Activated naive CD8-positive, alpha-beta T cell treated with anti-CD3 and anti-CD28 coated beads, Interleukin-2, amount 10 ng/mL, durations not matched to agents 7 days and 5 days (primary cell): Measurements from ENCODE around the gene ZNF18. TPM values are rescaled to one million over a fixed set of nuclear protein-coding genes. Genes with fewer than 3 reads are reported as not detected.
"Not testable (repeated sequence)": the region's sequence is repeated elsewhere in the genome, so short reads cannot be mapped to it uniquely, and the experiment has no call there.

Experiments used
- ATAC-seq: fragments of 150-1000 bp; cut with Tn5 transposase; one replicate; pipeline ENCODE4 v1.10.0; 2021; ENCODE audit warnings: low read depth, moderate library complexity
- POLR2A ChIA-PET: fragments of 350-600 bp; sonication (Branson Sonifier 250); formaldehyde crosslinking; loops from one replicate; lab custom pipeline; 2021; ENCODE audit warnings: antibody characterized with exemption; lab: Charles Lee
- DNase-seq: peaks from one replicate; pipeline ENCODE4 v3.0.0; 2021
- H3K27ac Mint-ChIP-seq: one replicate; pipeline ENCODE4 v1.8.0; 2022; ENCODE audit warnings: mild to moderate bottlenecking, mixed read lengths
- H3K27me3 Mint-ChIP-seq: one replicate; pipeline ENCODE4 v1.8.0; 2022; ENCODE audit warnings: mild to moderate bottlenecking, moderate library complexity, mixed read lengths
- H3K36me3 Mint-ChIP-seq: one replicate; pipeline ENCODE4 v1.8.0; 2021; ENCODE audit warnings: mild to moderate bottlenecking, mixed read lengths
- H3K4me1 Mint-ChIP-seq: one replicate; pipeline ENCODE4 v1.8.0; 2021; ENCODE audit warnings: mixed read lengths
- H3K4me3 Mint-ChIP-seq: one replicate; pipeline ENCODE4 v1.8.0; 2022; ENCODE audit warnings: mild to moderate bottlenecking, moderate library complexity, mixed read lengths
- H3K9me3 Mint-ChIP-seq: one replicate; pipeline ENCODE4 v1.8.0; 2021; ENCODE audit warnings: mixed read lengths
- total RNA-seq, 2 experiments: library from RNA; stranded (reverse); gene quantifications; one replicate each; pipeline ENCODE4 v1.2.3, GENCODE V29; 2021

Gene ZNF18
- total RNA-seq, 2 experiments from 2014 or later: 16.3 to 18.1 TPM

DNA sequence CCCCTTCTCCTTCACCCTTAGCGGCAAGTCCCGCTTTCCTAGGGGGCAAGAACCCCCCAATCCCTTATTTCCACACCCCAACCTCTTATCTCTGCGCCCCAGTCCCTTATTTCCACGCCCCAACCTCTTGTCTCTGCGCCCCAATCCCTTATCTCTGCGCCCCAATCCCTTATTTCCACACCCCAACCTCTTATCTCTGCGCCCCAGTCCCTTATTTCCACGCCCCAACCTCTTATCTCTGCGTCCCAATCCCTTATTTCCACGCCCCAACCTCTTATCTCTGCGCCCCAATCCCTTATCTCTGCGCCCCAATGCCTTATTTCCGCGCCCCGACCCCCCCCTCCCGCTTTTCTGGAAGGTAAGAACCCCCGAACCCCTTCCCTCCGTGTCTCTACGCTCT is 24.5 kb downstream of the ZNF18 start:
- H3K27ac Mint-ChIP-seq, H3K9me3 Mint-ChIP-seq, ATAC-seq, H3K4me1 Mint-ChIP-seq, H3K27me3 Mint-ChIP-seq, DNase-seq, H3K4me3 Mint-ChIP-seq, POLR2A ChIA-PET: not testable (repeated sequence)
- H3K36me3 Mint-ChIP-seq: peaks cover 41% of the 10 kb centered on the region

DNA sequence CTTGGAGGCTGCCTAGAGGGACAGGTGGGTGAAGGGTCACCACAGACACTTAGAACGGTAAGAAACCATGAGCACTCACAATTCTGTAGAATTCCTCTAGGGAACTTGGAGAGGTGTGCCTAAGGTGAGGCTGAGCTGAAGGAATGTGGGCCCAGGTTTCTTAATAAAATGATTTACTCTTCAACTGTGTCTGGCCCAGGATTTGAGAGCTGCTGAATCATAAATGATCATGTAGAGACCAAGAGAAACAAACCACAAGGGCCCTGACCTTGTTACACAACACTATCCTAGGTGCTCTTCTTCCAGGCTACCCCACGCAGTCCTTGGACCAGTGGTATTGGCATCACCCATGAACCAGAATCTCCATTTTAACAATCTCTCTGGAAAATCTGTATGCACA is 27.7 kb downstream of the ZNF18 start:
- Mint-ChIP-seq H3K27me3 (no peaks in the 10 kb centered on the region), H3K27ac (no peak overlapping the region)

DNA sequence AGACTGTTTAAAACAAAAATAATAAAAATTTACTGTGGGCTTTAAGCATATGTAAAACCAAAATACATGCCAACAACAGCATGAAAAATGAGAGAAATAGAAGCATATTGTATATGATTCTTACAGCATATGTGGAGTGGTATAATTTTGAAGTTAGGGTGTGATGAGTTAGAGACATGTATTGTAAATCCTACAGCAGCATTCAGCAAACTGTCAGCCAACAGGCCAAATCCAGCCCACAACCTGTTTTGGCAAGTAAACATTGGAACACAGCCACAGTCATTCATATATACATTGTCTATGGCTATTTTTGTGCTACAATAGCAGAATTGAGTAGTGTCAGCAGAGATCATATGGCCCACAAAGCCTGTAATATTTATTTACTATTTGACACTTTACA is 42.3 kb downstream of the ZNF18 start:
- H3K27ac Mint-ChIP-seq: no peak overlapping the region
- peaks cover 4% of the 10 kb centered on the region for H3K9me3 Mint-ChIP-seq
- no peaks in the 10 kb centered on the region for H3K36me3 Mint-ChIP-seq
- POLR2A ChIA-PET: no interaction called here
- H3K27me3 Mint-ChIP-seq: no peaks in the 10 kb centered on the region
- H3K4me1 Mint-ChIP-seq: no peaks in the 10 kb centered on the region
- no peak overlapping the region for H3K4me3 Mint-ChIP-seq
- ATAC-seq (no peak), DNase-seq (no peak)

More for the DNA sequence above, 27.7 kb downstream of the ZNF18 start:
- H3K9me3 Mint-ChIP-seq: peaks cover 16% of the 10 kb centered on the region
- no peaks in the 10 kb centered on the region for H3K4me1 Mint-ChIP-seq
- DNase-seq: no peak
- H3K4me3 Mint-ChIP-seq: no peak overlapping the region
- no peak for ATAC-seq
- H3K36me3 Mint-ChIP-seq: peaks cover 24% of the 10 kb centered on the region
- POLR2A ChIA-PET: no interaction called here

DNA sequence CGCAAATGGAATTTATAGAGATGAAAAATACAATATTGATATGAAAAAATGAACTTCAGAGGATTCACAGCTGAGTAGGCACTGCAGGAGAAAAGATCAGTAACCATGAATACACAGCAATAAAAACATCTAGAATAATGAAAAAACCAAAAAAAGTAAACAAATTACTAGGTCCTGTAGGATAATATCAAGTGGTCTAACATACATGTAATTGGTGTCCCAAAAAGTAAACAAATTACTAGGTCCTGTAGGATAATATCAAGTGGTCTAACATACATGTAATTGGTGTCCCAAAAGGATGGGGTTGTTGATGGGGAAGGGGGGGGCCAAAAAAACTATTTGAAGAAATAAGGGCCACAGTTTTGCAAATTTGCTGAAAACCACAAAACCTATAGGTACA is 43.4 kb downstream of the ZNF18 start:
- ATAC-seq: no peak
- Mint-ChIP-seq H3K27me3 (no peaks in the 10 kb centered on the region), H3K4me3 (no peak overlapping the region), H3K4me1 (no peaks in the 10 kb centered on the region), H3K9me3 (peaks cover 4% of the 10 kb centered on the region), H3K27ac (no peak overlapping the region), H3K36me3 (no peaks in the 10 kb centered on the region)
- DNase-seq: no peak
- POLR2A ChIA-PET: interaction anchor here (0.7 kb wide), 1 partner anchor 68 kb away, joined by 6 read pairs; no protein-coding TSS in a partner anchor

DNA sequence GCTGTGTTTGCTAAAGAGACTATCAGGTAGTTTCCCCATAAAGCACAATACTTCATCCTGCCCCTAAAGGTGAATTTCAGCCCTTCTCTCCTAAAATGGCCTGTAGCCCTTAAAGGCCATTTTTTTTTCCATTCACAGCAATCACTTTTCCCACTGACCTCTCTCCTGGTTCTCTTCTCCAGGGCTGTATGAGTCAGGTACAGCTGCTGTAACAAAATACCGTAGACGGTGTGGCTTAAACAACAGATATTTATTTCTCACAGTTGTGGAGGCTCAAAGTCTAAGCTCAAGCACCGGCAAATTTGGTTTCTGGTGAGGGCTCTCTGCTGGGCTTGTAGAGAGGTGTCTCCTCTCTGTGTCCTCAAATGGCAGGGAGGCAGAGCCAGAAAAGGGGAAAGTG is 44.7 kb downstream of the ZNF18 start:
- no peaks in the 10 kb centered on the region for H3K36me3 Mint-ChIP-seq
- ATAC-seq (no peak), DNase-seq (no peak)
- H3K27ac Mint-ChIP-seq: no peak overlapping the region
- H3K4me3 Mint-ChIP-seq: no peak overlapping the region
- POLR2A ChIA-PET: no interaction called here
- H3K9me3 Mint-ChIP-seq: peaks cover 4% of the 10 kb centered on the region
- H3K4me1 Mint-ChIP-seq: no peaks in the 10 kb centered on the region
- no peaks in the 10 kb centered on the region for H3K27me3 Mint-ChIP-seq

DNA sequence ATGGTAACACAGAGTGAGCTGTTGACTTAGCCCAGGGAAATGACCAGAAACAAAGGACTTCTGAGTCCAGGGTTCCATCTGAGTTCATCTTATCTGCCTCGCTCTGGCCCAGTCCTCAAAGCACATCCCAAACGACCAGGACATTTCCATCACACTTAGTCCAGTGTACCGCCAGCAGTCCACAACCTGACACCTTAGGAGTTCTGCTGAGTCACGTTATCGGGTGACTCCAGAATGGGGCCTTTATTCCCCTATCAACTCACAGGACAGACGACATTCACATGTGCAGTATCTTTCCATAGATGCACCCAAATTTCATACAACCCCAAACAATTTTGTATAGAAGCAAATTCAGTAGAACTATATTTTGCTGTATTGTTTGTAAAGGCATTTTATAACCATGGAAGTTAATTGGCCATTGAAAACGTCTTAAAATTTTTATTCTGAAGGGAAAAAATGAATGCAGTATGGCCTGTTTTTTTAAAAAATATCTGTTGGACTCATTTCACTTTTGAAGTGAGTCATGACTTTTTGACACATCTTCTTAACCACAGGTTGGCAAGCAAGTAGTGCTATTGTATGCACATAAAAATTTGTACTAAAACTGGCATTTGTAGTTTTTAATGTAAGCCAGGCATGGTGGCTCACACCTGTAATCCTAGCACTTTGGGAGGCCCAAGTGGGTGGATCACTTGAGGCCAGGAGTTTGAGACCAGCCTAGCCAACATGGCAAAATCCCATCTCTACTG is 46.3 kb downstream of the ZNF18 start:
- Mint-ChIP-seq H3K27ac (no peak overlapping the region), H3K9me3 (peaks cover 3% of the 10 kb centered on the region), H3K4me3 (no peak overlapping the region), H3K4me1 (no peaks in the 10 kb centered on the region), H3K27me3 (no peaks in the 10 kb centered on the region), H3K36me3 (no peaks in the 10 kb centered on the region)
- POLR2A ChIA-PET: no interaction called here
- ATAC-seq (no peak), DNase-seq (no peak)

DNA sequence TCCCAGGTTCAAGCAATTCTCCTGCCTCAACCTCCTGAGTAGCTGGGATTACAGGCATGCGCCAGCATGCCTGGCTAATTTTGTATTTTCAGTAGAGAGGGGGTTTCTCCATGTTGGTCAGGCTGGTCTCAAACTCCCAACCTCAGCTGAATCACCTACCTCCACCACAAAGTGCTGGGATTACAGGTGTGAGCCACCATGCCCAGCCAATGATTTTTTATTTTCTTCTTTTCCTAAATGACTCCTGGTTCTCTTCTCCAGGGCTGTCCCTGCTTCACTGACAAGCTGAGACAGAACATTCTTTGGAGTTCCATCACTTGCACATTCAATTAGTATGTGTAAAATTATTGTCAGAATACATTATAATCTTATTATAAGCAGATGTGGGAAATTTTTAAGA is 47.7 kb downstream of the ZNF18 start:
- H3K27ac Mint-ChIP-seq, H3K4me3 Mint-ChIP-seq, H3K4me1 Mint-ChIP-seq, H3K9me3 Mint-ChIP-seq, DNase-seq, POLR2A ChIA-PET, H3K27me3 Mint-ChIP-seq, H3K36me3 Mint-ChIP-seq, ATAC-seq: not testable (repeated sequence)

DNA sequence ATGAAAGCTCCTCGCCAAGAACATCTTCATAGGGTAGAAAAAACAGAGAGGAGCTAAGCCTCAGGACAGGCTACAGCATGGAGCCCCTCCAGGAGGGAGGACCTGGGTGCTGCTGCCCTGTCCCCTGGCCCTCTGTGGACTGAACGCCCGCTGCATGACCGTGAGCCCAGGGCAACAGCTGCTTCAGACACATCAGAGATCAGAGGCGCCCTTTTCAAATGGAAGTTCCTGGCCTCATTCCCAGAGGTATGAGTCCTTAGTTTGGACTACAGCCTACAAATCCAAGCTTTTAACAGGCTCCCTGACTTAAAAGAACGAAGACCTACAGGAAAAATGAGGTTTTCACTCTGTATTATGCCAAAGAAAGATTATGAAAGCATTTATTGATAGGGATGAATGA is 48.5 kb downstream of the ZNF18 start:
- no peak overlapping the region for H3K4me3 Mint-ChIP-seq
- DNase-seq: no peak
- H3K27ac Mint-ChIP-seq: no peak overlapping the region
- H3K36me3 Mint-ChIP-seq: no peaks in the 10 kb centered on the region
- no peaks in the 10 kb centered on the region for H3K27me3 Mint-ChIP-seq
- POLR2A ChIA-PET: no interaction called here
- ATAC-seq: no peak
- no peaks in the 10 kb centered on the region for H3K4me1 Mint-ChIP-seq
- peaks cover 3% of the 10 kb centered on the region for H3K9me3 Mint-ChIP-seq

DNA sequence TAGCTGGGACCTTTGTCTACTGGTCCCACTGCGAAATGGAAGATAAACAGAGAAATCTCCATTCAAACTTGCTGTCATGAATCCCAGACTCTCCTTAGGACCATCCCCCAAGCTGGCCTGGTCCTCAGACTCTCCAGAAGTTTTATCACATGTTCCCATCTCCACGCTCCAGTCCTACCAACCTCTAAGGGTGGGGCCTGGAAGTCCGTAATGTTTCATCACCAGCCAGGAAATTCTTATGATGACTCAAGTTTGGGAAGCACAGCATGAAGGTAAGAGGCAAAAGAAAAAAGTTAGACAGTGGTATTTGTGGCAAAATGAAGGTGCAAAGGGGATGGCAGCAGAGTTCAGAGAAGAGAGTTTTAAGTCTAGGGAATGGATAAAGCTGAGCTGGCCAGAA is 52.7 kb downstream of the ZNF18 start:
- Mint-ChIP-seq H3K4me3 (no peak overlapping the region), H3K27ac (no peak overlapping the region), H3K27me3 (no peaks in the 10 kb centered on the region), H3K4me1 (no peaks in the 10 kb centered on the region), H3K9me3 (no peaks in the 10 kb centered on the region), H3K36me3 (no peaks in the 10 kb centered on the region)
- POLR2A ChIA-PET: no interaction called here
- DNase-seq: no peak
- ATAC-seq: no peak

DNA sequence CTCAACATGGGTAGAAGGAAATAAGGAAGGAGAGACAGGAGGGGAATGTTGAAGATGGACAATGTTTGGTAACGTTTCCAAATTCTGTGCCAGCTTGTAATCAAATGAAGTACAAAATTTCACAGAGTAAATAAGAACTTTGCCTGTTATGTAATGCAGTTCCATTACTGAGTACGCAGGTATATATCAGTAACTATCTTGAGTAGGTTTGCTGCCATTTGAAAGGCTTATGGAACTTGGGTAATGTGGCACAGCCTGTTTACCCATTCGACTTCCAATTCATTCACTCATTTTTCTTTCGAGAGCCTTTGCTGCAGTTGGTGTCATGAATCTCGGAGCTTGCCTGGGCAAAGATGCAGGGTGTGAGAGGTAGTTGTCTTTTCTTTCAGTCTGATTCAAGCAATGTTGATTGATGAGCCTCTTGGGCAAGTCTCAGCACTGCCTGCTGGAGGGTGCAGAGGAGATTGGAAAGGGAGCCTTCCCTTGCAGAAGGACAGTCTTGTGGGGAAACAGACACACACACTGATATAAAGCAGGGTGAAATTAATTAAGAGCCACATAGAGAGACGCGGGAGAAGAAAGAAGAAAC is 53.4 kb downstream of the ZNF18 start:
- Mint-ChIP-seq H3K4me3 (no peak overlapping the region), H3K36me3 (no peaks in the 10 kb centered on the region)

DNA sequence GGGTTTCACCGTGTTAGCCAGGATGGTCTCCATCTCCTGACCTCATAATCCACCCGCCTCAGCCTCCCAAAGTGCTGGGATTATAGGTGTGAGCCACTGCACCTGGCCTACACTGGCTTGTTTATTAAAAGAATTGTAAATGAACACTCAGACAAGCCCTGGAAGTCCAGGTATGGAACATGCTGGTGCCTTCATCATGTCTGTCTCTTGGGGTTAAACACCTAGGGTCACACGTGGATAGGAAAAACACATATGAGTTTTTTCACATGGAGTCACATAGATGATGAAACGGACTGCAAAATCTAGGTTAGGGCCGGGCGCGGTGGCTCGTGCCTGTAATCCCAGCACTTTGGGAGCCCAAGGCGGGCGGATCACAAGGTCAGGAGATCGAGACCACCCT is 54.2 kb downstream of the ZNF18 start:
- H3K4me1 Mint-ChIP-seq, H3K4me3 Mint-ChIP-seq, H3K27me3 Mint-ChIP-seq, ATAC-seq, DNase-seq, POLR2A ChIA-PET, H3K9me3 Mint-ChIP-seq, H3K36me3 Mint-ChIP-seq, H3K27ac Mint-ChIP-seq: not testable (repeated sequence)

More for the DNA sequence above, 53.4 kb downstream of the ZNF18 start:
- ATAC-seq: no peak
- Mint-ChIP-seq H3K27ac (no peak overlapping the region), H3K4me1 (no peaks in the 10 kb centered on the region), H3K27me3 (no peaks in the 10 kb centered on the region), H3K9me3 (no peaks in the 10 kb centered on the region)
- POLR2A ChIA-PET: no interaction called here
- no peak for DNase-seq

DNA sequence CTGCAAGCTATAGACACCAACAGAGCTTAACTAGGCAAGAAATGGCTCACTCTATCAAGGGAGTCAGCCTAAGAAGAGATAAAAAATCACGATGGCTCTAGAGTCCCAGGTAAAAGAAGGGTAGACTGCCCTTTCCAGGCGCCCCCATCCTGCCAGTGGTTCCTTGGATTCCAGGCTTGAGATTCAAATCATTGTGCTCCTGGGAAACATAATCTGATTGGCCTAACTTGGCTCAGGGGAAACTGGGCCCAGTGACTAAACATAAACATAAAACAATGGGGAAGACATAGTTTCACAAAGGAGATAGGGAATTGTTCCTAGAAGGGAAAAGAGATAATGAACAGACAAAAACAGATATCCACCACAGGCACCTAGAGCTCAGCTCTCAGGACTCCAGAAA is 56.4 kb downstream of the ZNF18 start:
- H3K27ac Mint-ChIP-seq: no peak overlapping the region
- no peaks in the 10 kb centered on the region for H3K9me3 Mint-ChIP-seq
- ATAC-seq (no peak), DNase-seq (no peak)
- no peaks in the 10 kb centered on the region for H3K27me3 Mint-ChIP-seq
- POLR2A ChIA-PET: no interaction called here
- no peaks in the 10 kb centered on the region for H3K36me3 Mint-ChIP-seq
- no peak overlapping the region for H3K4me3 Mint-ChIP-seq
- H3K4me1 Mint-ChIP-seq: no peaks in the 10 kb centered on the region

DNA sequence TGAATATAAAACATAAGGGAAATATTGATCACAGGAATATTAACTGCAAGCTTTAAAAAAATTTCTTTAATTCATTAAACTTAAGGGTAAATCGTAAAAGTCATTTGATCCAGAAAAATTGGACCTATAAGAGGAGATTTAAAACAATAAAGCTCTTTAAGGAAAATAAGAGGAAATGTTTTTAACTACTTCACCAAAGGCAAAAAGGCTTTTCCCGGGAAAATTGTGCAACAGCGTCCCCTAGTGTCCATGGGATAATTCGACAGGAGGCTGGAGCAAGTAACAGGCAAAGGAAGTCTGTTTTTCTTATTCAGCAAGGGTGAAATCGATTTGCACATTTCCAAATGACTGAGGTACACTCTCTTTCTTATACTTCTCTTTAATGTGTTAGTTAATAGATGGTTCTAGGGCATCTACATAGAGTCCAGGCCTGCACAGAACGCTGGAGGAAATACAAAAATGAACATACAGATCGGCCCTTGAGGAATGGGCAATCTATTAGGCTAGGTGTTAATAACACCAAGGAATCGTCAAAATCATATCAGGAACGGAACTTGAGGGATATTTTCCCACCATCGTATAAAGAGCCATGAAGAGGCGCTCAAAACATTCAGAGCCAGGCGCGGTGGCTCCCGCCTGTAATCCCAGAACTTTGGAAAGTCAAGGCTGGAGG is 61.4 kb downstream of the ZNF18 start:
- H3K9me3 Mint-ChIP-seq: no peaks in the 10 kb centered on the region
- no peaks in the 10 kb centered on the region for H3K27me3 Mint-ChIP-seq
- no peaks in the 10 kb centered on the region for H3K4me1 Mint-ChIP-seq
- no peak overlapping the region for H3K27ac Mint-ChIP-seq
- no peak overlapping the region for H3K4me3 Mint-ChIP-seq
- POLR2A ChIA-PET: no interaction called here
- ATAC-seq: no peak
- DNase-seq: no peak
- no peaks in the 10 kb centered on the region for H3K36me3 Mint-ChIP-seq

DNA sequence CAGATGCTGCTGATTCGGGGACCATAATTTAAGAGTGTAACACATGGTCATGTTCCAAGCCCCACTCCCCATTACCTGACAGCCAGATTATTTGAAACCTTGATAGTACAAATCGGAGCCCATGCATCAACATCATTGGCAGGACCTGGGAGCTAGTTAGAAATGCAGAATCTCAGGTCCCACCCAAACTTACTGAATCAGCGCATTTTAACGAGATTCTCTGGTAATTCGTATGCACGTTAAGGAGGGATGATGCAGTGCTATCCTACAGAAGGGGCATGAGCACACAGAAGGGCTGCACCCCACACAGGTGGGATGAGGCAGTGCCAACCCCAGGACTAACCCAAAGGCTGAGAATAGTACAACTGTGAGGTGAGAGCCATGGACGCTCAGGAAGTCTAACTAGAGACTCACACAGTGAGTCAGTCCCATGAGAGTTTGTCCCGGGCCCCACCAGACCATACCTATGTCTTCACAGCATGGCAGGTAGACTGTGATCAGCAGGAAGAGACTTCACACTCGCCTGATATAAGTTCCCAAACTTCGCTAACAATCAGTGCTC is 64.9 kb downstream of the ZNF18 start:
- no peaks in the 10 kb centered on the region for H3K36me3 Mint-ChIP-seq
- POLR2A ChIA-PET: no interaction called here
- no peaks in the 10 kb centered on the region for H3K4me1 Mint-ChIP-seq
- H3K27me3 Mint-ChIP-seq: no peaks in the 10 kb centered on the region
- no peak for DNase-seq
- H3K9me3 Mint-ChIP-seq: no peaks in the 10 kb centered on the region
- H3K27ac Mint-ChIP-seq: no peak overlapping the region
- ATAC-seq: no peak
- no peak overlapping the region for H3K4me3 Mint-ChIP-seq
